Epithelial cell of esophagus (primary cell): ENCODE data around the gene EBF4.

Experiments
- DNase-seq: peaks from one replicate; pipeline ENCODE4 v3.0.0; 2010; ENCODE audit warnings: low read depth
- H3K4me3 ChIP-seq: 2 replicates; pipeline ENCODE4 v1.5.1; 2011; ENCODE audit warnings: mild to moderate bottlenecking, low read length, control low read depth
- CTCF ChIP-seq: IDR thresholded peaks from 2 replicates; pipeline ENCODE4 v1.5.1; 2011; ENCODE audit warnings: low read depth, mild to moderate bottlenecking, low read length, control low read depth, inconsistent platforms; ENCODE audit not compliant: insufficient read depth; ENCODE audit errors: missing control alignments

EBF4 gene

GRCh38 chr20:2797136-2797983, 104.8 kb downstream of the EBF4 start:
- no peak for TF ChIP-seq CTCF
- DNase-seq: no peak
- H3K4me3 ChIP-seq: no peak overlapping the region

- TF ChIP-seq CTCF: no peak
- DNase-seq: no peak
- H3K4me3 ChIP-seq: no peak overlapping the region
Measured at GRCh38 chr20:2798095-2798805, 105.7 kb downstream of the EBF4 start.

- TF ChIP-seq CTCF: no peak
- no peak for DNase-seq
- no peak overlapping the region for H3K4me3 ChIP-seq
Measured at GRCh38 chr20:2798814-2799213, 106.2 kb downstream of the EBF4 start.

- no peak for DNase-seq
- no peak for TF ChIP-seq CTCF
- H3K4me3 ChIP-seq: no peak overlapping the region
Measured at GRCh38 chr20:2799271-2799670, 106.7 kb downstream of the EBF4 start.

GRCh38 chr20:2799688-2800520, 107.3 kb downstream of the EBF4 start:
- H3K4me3 ChIP-seq: no peak overlapping the region
- DNase-seq: no peak
- no peak for TF ChIP-seq CTCF

- no peak for TF ChIP-seq CTCF
- no peak for DNase-seq
- H3K4me3 ChIP-seq: no peak within 1 kb of the TSS
Measured at GRCh38 chr20:2800521-2801285, 108.1 kb downstream of the EBF4 start, which contains the start of gene CPXM1. CPXM1 (minus strand) TSS chr20:2800627; CDS start chr20:2800572, 55 bp downstream.
